PFSK-1 (cell line): Measurements from ENCODE around the gene VDAC1.

Experiments
- FOXP2 ChIP-seq: optimal IDR thresholded peaks from 2 replicates; pipeline ENCODE3; 2011; ENCODE audit warnings: borderline replicate concordance, control low read depth, inconsistent platforms; ENCODE audit not compliant: insufficient read depth; ENCODE audit errors: extremely low read length, extremely low read depth
- POLR2AphosphoS5 ChIP-seq: IDR thresholded peaks from 2 replicates; pipeline ENCODE4 v1.6.1; 2012; ENCODE audit warnings: low read depth, mild to moderate bottlenecking, control low read depth, low read length, moderate library complexity
- REST ChIP-seq, 2 experiments: IDR thresholded peaks; 2 replicates each; pipeline versions ENCODE4 v1.6.1 to v1.8.0; 2011 to 2012; ENCODE audit warnings: low read depth in 2 of 2, low read length in 2 of 2, control low read depth in 1 of 2, inconsistent platforms in 1 of 2, mild to moderate bottlenecking in 1 of 2, moderate library complexity in 1 of 2; ENCODE audit not compliant: insufficient read depth in 1 of 2
- SIN3A ChIP-seq: IDR thresholded peaks from 2 replicates; pipeline ENCODE4 v1.6.1; 2012; ENCODE audit warnings: mild to moderate bottlenecking, low read length, moderate library complexity, borderline replicate concordance; ENCODE audit not compliant: insufficient read depth
- TAF1 ChIP-seq: IDR thresholded peaks from 2 replicates; pipeline ENCODE4 v1.6.1; 2012; ENCODE audit warnings: low read length, control low read depth, borderline replicate concordance; ENCODE audit not compliant: insufficient read depth

VDAC1 gene

GRCh38 chr5:134041570-134042411 is 37.0 kb upstream of the VDAC1 start:
- TF ChIP-seq POLR2AphosphoS5 (no peak), FOXP2 (no peak), SIN3A (no peak), TAF1 (no peak), REST (IDR thresholded peaks at IDR 0.05; ENCODE audit: insufficient read depth in 1 of 2, low read depth in 2 of 2, low read length in 2 of 2) (no peak)

GRCh38 chr5:134038138-134038537 is 33.4 kb upstream of the VDAC1 start:
- TF ChIP-seq TAF1 (no peak), REST (IDR thresholded peaks at IDR 0.05; ENCODE audit: insufficient read depth in 1 of 2, low read depth in 2 of 2, low read length in 2 of 2) (no peak), SIN3A (no peak), FOXP2 (no peak), POLR2AphosphoS5 (no peak)

- no peak for TF ChIP-seq TAF1
- no peak for TF ChIP-seq FOXP2
- no peak for TF ChIP-seq POLR2AphosphoS5
- TF ChIP-seq SIN3A: no peak
- TF ChIP-seq REST (IDR thresholded peaks at IDR 0.05; ENCODE audit: insufficient read depth in 1 of 2, low read depth in 2 of 2, low read length in 2 of 2): no peak
Measured at GRCh38 chr5:134037160-134037559, 32.4 kb upstream of the VDAC1 start.

- no peak for TF ChIP-seq FOXP2
- TF ChIP-seq POLR2AphosphoS5: no peak
- no peak for TF ChIP-seq REST (IDR thresholded peaks at IDR 0.05; ENCODE audit: insufficient read depth in 1 of 2, low read depth in 2 of 2, low read length in 2 of 2)
- no peak for TF ChIP-seq TAF1
- TF ChIP-seq SIN3A: no peak
Measured at GRCh38 chr5:134034326-134034725, 29.6 kb upstream of the VDAC1 start.

GRCh38 chr5:134029156-134029555 is 24.4 kb upstream of the VDAC1 start:
- TF ChIP-seq TAF1 (no peak), REST (IDR thresholded peaks at IDR 0.05; ENCODE audit: insufficient read depth in 1 of 2, low read depth in 2 of 2, low read length in 2 of 2) (no peak), FOXP2 (no peak)
